NCI-H2107 (cell line): Measurements from ENCODE around the gene TNP2.
"Not testable (repeated sequence)": the region's sequence is repeated elsewhere in the genome, so short reads cannot be mapped to it uniquely, and the experiment has no call there.

Experiments
- DNase-seq: peaks from one replicate; lab custom pipeline; 2025; lab: John Stamatoyannopoulos, UW

Gene TNP2

GRCh38 chr16:11220507-11220906, 48.6 kb downstream of the TNP2 start:
- not testable (repeated sequence) for DNase-seq

DNA sequence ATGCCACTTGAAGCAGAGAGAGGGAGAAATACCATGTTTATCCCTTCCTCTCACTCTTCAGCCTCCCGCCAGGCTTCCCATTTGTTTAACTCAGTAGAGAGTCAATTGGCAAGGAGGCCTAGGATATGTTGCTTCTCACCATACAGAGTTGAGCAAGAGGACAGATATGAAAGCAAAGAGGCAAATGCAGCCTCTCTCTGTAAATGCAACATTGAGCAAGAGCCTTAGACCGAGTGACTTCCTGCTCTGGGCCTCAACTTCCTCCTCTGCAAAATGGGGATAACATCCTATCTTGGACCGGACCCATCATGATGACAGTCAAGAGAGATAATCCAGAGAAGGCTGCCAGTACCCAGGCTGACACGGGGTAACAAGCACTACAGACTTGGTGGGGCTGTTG, 49.9 kb downstream of the TNP2 start:
- no peak for DNase-seq

GRCh38 chr16:11218604-11218962, 50.5 kb downstream of the TNP2 start:
- no peak for DNase-seq
